Keratinocyte (primary cell): ENCODE results near the gene DCLK1. TPM values are rescaled to one million over a fixed set of nuclear protein-coding genes. Genes with fewer than 3 reads are reported as not detected.

ENCODE experiments used
- DNase-seq: peaks from one replicate; pipeline ENCODE4 v3.0.0-alpha.2; 2011; ENCODE audit warnings: low read depth, missing footprints, low spot score
- FAIRE-seq: peaks from 2 replicates; lab custom pipeline; 2011; peaks lifted over from hg19 to GRCh38; lab: Jason Lieb, UNC
- H2AFZ ChIP-seq: 2 replicates; pipeline ENCODE4 v1.6.0; 2012; ENCODE audit warnings: low read length, control low read depth, inconsistent platforms; ENCODE audit not compliant: control insufficient read depth
- H3K27ac ChIP-seq: 2 replicates; pipeline ENCODE4 v1.5.1; 2011; ENCODE audit warnings: low read length; ENCODE audit not compliant: control insufficient read depth, insufficient read depth
- H3K27me3 ChIP-seq: 3 replicates; pipeline ENCODE4 v1.6.0; 2011; ENCODE audit warnings: low read length; ENCODE audit not compliant: control insufficient read depth, insufficient read depth; ENCODE audit errors: extremely low read depth
- H3K36me3 ChIP-seq, 2 experiments: 2 replicates in 1 of 2; 3 replicates in 1 of 2; pipeline ENCODE4 v1.5.1; 2011; ENCODE audit warnings: low read length in 2 of 2, mild to moderate bottlenecking in 1 of 2; ENCODE audit not compliant: control insufficient read depth in 2 of 2, insufficient read depth in 2 of 2; ENCODE audit errors: extremely low read depth in 1 of 2
- H3K4me1 ChIP-seq: 3 replicates; pipeline ENCODE4 v1.5.1; 2011; ENCODE audit warnings: low read length; ENCODE audit not compliant: control insufficient read depth, insufficient read depth; ENCODE audit errors: extremely low read depth
- H3K4me2 ChIP-seq: 3 replicates; pipeline ENCODE4 v1.6.0; 2011; ENCODE audit warnings: low read depth, low read length; ENCODE audit not compliant: control insufficient read depth, insufficient read depth; ENCODE audit errors: extremely low read depth
- H3K4me3 ChIP-seq, 3 experiments: fragments of 200-600 bp in 1 of 3; sonication (generic) in 1 of 3; 2 replicates in 2 of 3; 3 replicates in 1 of 3; pipeline ENCODE4 v1.5.1; 2011 to 2016; ENCODE audit warnings: low read length in 3 of 3, mild to moderate bottlenecking in 3 of 3, control low read depth in 2 of 3, inconsistent platforms in 1 of 3, low read depth in 1 of 3, mixed read lengths in 1 of 3, mixed run types in 1 of 3, moderate library complexity in 1 of 3; ENCODE audit not compliant: control insufficient read depth in 2 of 3, insufficient read depth in 2 of 3; ENCODE audit errors: extremely low read depth in 1 of 3
- H3K79me2 ChIP-seq: 2 replicates; pipeline ENCODE4 v1.6.0; 2012; ENCODE audit warnings: low read length; ENCODE audit not compliant: control insufficient read depth, insufficient read depth
- H3K9ac ChIP-seq: 3 replicates; pipeline ENCODE4 v1.6.0; 2011; ENCODE audit warnings: low read length; ENCODE audit not compliant: control insufficient read depth, insufficient read depth; ENCODE audit errors: extremely low read depth
- H3K9me1 ChIP-seq: 3 replicates; pipeline ENCODE4 v1.6.0; 2011; ENCODE audit warnings: low read length; ENCODE audit not compliant: control insufficient read depth, insufficient read depth; ENCODE audit errors: extremely low read depth
- H3K9me3 ChIP-seq: 2 replicates; pipeline ENCODE4 v1.5.1; 2012; ENCODE audit warnings: low read depth, low read length; ENCODE audit not compliant: control insufficient read depth
- H4K20me1 ChIP-seq: 3 replicates; pipeline ENCODE4 v1.6.0; 2011; ENCODE audit warnings: low read length; ENCODE audit not compliant: control insufficient read depth, insufficient read depth; ENCODE audit errors: extremely low read depth
- CTCF ChIP-seq, 3 experiments: IDR thresholded peaks in 1 of 3; conservative IDR thresholded peaks in 1 of 3; optimal IDR thresholded peaks in 1 of 3; 2 replicates in 2 of 3; 3 replicates in 1 of 3; pipeline versions ENCODE3 to v1.5.1; 2011; ENCODE audit warnings: low read length in 3 of 3, mild to moderate bottlenecking in 3 of 3, moderate library complexity in 2 of 3, control low read depth in 1 of 3, inconsistent platforms in 1 of 3; ENCODE audit not compliant: insufficient read depth in 2 of 3; ENCODE audit errors: extremely low read depth in 1 of 3
- EZH2 ChIP-seq: IDR thresholded peaks from one replicate; pipeline ENCODE4 v1.6.1; 2012; ENCODE audit warnings: inconsistent platforms, mild to moderate bottlenecking, low read length, moderate library complexity
- dilution Hi-C: fragments of 300-500 bp; cut with MboI; formaldehyde crosslinking; loops from one replicate; pipeline ENCODE4 v1.7.0; 2020; ENCODE audit warnings: low sequenced_read_pairs; ENCODE audit not compliant: extremely low pct_ligation_motif_present
- polyA plus RNA-seq, 5 experiments: library from polyadenylated mRNA; depleted of rRNA in 3 of 5; stranded (reverse) in 3 of 5; stranded (forward) in 1 of 5; unstranded in 1 of 5; fragments of >200 nt; gene quantifications; 1 replicate in 1 of 5; 2 replicates in 3 of 5; 3 replicates in 1 of 5; pipeline versions ENCODE4 v1.2.1 to v1.2.3, GENCODE V29; 2011 to 2012; ENCODE audit warnings: missing spikeins in 2 of 5, low read depth in 1 of 5, low replicate concordance in 1 of 5

The DCLK1 gene
- polyA plus RNA-seq, 1 donor (not counting 4 experiments of a cell fraction or from before 2014, with no cell fraction given): 0.04 TPM

GRCh38 chr13:35857769-35858168 lies 273.4 kb downstream of the DCLK1 start:
- H2AFZ ChIP-seq: no peak overlapping the region
- H3K4me2 ChIP-seq: no peak overlapping the region
- FAIRE-seq (no peak), DNase-seq (no peak)
- H3K9ac ChIP-seq: no peak overlapping the region
- H3K4me3 ChIP-seq: no peak overlapping the region
- dilution Hi-C loops: no loop called here
- TF ChIP-seq CTCF (optimal IDR thresholded peaks at IDR 0.05 in 1 of 3, IDR thresholded peaks at IDR 0.05 in 1 of 3, conservative IDR thresholded peaks at IDR 0.05 in 1 of 3; ENCODE audit: extremely low read depth in 1 of 3, insufficient read depth in 2 of 3, low read length in 3 of 3): no peak
- no peak for TF ChIP-seq EZH2
- H3K4me1 ChIP-seq: peaks cover 4% of the 10 kb centered on the region
- H4K20me1 ChIP-seq: no peaks in the 10 kb centered on the region
- no peaks in the 10 kb centered on the region for H3K9me3 ChIP-seq
- no peaks in the 10 kb centered on the region for H3K36me3 ChIP-seq
- H3K9me1 ChIP-seq: no peaks in the 10 kb centered on the region
- H3K27ac ChIP-seq: no peak overlapping the region
- no peaks in the 10 kb centered on the region for H3K27me3 ChIP-seq
- no peaks in the 10 kb centered on the region for H3K79me2 ChIP-seq

GRCh38 chr13:35856721-35857364 lies 274.3 kb downstream of the DCLK1 start:
- Histone ChIP-seq H3K27me3 (no peaks in the 10 kb centered on the region), H4K20me1 (no peaks in the 10 kb centered on the region), H3K9me3 (no peaks in the 10 kb centered on the region), H3K4me1 (peaks cover 4% of the 10 kb centered on the region), H3K9ac (no peak overlapping the region), H3K36me3 (no peaks in the 10 kb centered on the region), H3K27ac (no peak overlapping the region), H3K4me2 (no peak overlapping the region), H2AFZ (no peak overlapping the region), H3K79me2 (no peaks in the 10 kb centered on the region), H3K4me3 (no peak overlapping the region), H3K9me1 (no peaks in the 10 kb centered on the region)
- no peak for DNase-seq
- TF ChIP-seq EZH2: no peak
- TF ChIP-seq CTCF (optimal IDR thresholded peaks at IDR 0.05 in 1 of 3, IDR thresholded peaks at IDR 0.05 in 1 of 3, conservative IDR thresholded peaks at IDR 0.05 in 1 of 3; ENCODE audit: extremely low read depth in 1 of 3, insufficient read depth in 2 of 3, low read length in 3 of 3): no peak
- dilution Hi-C loops: no loop called here
- no peak for FAIRE-seq
